Measurements from ENCODE around the gene AKNAD1.

The AKNAD1 gene

GRCh38 chr1:108862698-108863477, 6.0 kb upstream of the AKNAD1 start:
- DNase-seq (ENCODE audit: low read depth in 2 of 2): no peak

DNA sequence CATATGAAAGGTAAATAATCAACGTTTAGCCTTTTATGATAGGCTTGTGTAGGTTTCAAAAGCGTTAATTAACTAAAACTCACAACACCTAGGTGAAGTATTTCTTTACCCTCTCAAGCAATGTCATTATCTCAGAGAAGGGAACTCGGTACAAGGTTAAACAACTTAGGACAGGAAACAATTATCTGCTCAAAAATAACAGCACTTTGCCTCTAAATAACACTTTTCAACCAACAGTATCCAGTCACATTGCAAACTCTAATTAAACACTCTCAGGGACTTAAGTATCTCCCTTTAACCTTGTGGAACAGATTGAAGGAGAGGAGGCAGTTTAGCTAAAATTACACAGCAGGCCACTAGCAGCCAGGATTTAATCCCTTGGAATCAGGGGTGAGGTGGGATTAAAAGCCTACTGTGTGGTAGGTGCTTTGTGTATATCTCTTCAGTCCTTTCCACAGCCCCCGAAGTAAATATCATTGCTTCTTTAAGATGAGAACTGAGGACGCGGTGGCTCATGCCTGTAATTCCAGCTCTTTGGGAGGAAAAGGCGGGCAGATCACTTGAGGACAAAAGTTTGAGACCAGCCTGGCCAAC, 5.2 kb upstream of the AKNAD1 start:
- no peak for DNase-seq (ENCODE audit: low read depth in 2 of 2)

GRCh38 chr1:108861566-108861965, 4.7 kb upstream of the AKNAD1 start:
- no peak for DNase-seq (ENCODE audit: low read depth in 2 of 2)

DNA sequence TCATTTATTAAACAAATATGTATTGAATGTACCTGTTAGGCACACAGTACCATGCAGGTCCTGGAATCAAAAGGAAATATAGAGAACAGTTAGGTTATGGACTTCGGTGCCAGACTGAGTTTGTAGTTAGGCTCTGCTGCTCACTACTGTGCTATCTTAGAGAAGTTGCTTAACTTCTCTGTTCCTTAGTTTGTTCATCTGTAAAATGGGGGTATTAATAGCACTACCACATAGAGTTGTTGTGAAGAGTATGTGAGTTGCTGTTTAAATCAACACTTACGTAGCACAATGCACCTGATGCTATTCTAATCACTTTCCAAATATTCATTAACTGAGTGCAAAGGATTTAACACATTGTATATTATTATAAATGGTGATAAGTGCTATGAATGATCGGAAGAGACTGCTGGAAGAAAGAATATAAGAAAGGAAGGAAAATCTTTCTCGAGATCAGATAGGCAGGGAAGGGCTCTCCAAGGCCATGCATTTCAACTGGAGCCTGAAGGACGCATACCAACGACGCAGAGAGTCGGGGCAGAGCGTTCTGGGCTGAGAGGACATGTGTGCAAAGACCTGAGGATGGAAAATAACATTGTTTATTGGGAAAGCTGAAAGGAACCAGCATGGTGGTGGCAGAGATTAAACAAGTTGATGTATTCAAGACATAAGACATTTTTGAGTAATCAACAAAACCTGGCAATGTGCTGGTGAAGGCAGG, 3.5 kb upstream of the AKNAD1 start:
- DNase-seq (ENCODE audit: low read depth in 2 of 2): no peak

- DNase-seq (ENCODE audit: low read depth in 2 of 2): no peak
These were observed 1.5 kb upstream of the AKNAD1 start for GRCh38 chr1:108858230-108858950.

DNA sequence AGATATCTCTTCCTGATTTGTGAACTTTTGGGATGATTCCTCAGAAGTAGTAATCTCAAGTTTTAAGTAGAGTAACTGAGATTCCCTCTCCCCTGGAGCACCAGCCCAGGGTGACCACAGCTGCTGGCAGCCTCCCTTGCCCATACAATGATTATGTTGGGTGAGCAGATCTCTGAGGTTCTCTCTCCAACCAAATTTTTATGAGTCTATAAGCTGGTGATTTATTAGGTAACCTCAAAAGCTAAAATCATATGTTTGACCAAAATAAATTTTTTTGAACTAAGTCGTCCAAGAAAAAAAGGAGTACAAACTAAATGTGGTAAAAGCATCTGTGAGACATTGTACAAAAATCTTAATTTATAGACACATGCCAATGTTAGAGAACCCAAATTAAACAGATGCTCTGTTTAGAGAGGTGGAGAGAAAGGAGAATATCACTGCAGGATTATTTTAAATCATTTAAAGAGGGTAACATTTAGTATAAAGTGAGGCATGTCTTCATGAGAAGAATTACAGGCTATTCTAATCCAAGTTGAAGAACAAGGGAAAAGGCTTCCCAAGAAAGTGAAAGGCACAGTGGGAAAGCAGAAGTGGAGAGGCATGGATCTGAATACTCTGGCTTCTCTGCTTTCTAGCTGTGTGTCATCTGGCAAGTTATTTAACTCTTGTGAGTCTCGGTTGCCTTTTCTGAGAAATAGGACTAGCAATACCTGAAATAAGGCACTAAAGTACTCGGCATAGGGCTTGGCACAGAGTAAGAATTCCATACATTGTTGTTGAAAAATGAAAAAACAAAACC, 2.5 kb downstream of the AKNAD1 start:
- DNase-seq (ENCODE audit: low read depth in 2 of 2): no peak

DNA sequence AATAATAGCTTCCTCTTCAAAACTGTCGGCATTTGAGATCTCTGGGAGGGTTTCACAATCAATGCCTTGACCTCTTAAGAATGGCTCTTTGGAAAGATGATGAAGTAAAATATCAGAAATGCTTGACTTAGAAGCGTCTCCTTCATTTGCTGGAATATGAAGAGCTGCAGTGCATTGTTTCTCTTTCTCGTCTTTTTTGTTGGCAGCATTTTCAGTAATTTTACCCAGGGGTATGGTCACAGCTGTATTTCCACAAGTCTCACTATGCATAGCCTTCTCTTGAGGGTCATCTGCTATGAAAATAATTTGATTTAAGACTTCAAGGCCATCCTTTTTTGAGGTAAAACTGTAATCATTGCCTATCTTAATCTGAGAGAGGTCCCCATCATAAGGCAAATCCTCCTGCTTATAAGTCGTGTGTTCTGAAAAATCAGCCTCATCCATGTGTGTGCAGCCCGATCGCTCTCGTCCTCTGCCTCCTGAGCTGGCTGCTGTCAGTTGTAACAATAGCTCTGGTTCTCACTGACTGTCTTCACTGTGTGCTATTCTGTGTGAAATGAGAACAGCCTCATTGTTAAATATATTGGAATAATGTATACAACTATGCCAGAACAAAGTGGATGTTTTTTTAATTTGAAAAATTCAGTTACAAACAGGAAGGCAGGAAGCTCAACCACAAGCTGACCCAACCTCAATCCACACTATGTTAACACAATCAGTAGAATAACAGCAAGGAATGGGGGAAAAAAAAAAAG, 4.5 kb downstream of the AKNAD1 start:
- DNase-seq (ENCODE audit: low read depth in 2 of 2): no peak

GRCh38 chr1:108851567-108851966, 5.3 kb downstream of the AKNAD1 start:
- no peak for DNase-seq (ENCODE audit: low read depth in 2 of 2)

GRCh38 chr1:108850929-108851328, 6.0 kb downstream of the AKNAD1 start:
- no peak for DNase-seq (ENCODE audit: low read depth in 2 of 2)

GRCh38 chr1:108848806-108849205, 8.1 kb downstream of the AKNAD1 start:
- DNase-seq (ENCODE audit: low read depth in 2 of 2): no peak

- no peak for DNase-seq (ENCODE audit: low read depth in 2 of 2)
These were observed 9.4 kb downstream of the AKNAD1 start for GRCh38 chr1:108847494-108847893.

DNA sequence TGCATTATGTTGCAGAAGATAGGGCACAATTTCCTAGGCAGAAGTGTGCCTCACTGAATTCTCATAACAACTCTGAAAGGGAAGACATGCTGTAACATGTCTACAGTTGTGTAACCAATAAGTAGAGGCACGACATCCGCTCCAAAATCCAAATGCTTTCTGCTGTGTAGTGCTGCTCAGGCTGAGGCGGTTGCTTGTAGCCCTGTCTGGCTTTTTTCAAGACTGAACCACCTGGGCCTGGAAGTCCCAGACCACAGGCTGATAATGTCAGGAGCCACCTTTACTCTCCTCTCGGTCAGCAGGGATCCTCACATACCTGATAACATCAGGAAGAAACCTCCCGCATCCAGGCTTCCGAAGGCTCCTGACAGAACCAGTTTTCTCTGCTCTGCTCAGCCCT, 10.9 kb downstream of the AKNAD1 start:
- no peak for DNase-seq (ENCODE audit: low read depth in 2 of 2)

- DNase-seq (ENCODE audit: low read depth in 2 of 2): no peak
These were observed 11.4 kb downstream of the AKNAD1 start for GRCh38 chr1:108845446-108845845.

GRCh38 chr1:108843390-108844137, 13.3 kb downstream of the AKNAD1 start:
- DNase-seq (ENCODE audit: low read depth in 2 of 2): no peak

GRCh38 chr1:108842525-108843181, 14.2 kb downstream of the AKNAD1 start:
- no peak for DNase-seq (ENCODE audit: low read depth in 2 of 2)

- no peak for DNase-seq (ENCODE audit: low read depth in 2 of 2)
These were observed 15.2 kb downstream of the AKNAD1 start for GRCh38 chr1:108841703-108842102.

DNA sequence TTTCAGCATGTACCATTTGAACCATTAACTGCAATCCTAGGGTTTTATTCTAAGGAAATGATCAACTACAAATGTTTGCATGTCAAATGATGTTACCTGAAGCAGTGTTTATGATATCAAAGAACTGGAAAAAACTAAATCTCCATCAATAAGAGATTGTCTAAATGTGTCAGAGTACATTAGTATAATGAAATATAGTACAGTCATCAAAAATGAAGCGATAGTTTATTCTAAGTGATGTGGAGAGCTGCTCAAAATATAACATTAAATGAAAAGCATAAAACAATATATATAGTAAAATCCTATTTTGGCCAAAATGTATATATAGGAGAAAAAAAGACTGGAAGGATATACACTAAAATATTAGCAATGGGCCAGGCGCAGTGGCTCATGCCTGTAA, 24.0 kb downstream of the AKNAD1 start:
- no peak for DNase-seq (ENCODE audit: low read depth in 2 of 2)

DNA sequence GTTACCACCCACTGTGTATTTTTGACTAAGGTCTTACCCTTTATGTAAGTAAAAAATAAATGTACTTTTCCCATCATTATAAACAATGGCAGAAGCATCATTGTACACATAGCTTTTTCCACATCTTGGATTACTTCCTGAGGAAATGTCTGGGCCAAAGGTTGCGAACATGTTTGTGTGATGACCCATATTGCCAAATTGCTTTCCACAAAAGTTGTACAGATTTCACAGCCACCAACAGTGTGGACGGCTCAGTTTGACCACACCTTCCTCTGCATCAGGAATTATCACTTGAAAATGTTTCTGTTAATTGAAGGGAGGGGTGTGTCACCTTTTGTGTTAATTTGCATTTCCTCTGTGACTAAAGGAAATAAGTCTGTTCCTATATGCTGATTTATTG, 25.7 kb downstream of the AKNAD1 start:
- DNase-seq (ENCODE audit: low read depth in 2 of 2): no peak
